Heart right ventricle (tissue), 16 donors: ENCODE measurements around the gene SIRT4. TPM values are rescaled to one million over a fixed set of nuclear protein-coding genes. Genes with fewer than 3 reads are reported as not detected.

Experiments
- ATAC-seq, 8 donors: fragments of 200-7000 bp; cut with Tn5 transposase; one replicate each; pipeline ENCODE4 v1.9.1; 2020; ENCODE audit warnings: mild to moderate bottlenecking in 8 of 8, moderate library complexity in 8 of 8, moderate number of reproducible peaks in 1 of 8
- DNase-seq, 2 donors: peaks; one replicate each; pipeline ENCODE4 v3.0.0-alpha.2; 2020
- H3K27ac ChIP-seq, 10 donors: fragments of 200-600 bp; sonication (generic) in 2 of 10; one replicate each; pipeline versions ENCODE4 v1.5.0 to v1.8.0; 2020 to 2022; ENCODE audit warnings: mild to moderate bottlenecking in 3 of 10
- H3K27me3 ChIP-seq, 7 donors: fragments of 200-600 bp; one replicate each; pipeline ENCODE4 v1.8.0; 2021 to 2022; ENCODE audit warnings: mild to moderate bottlenecking in 2 of 7
- H3K36me3 ChIP-seq, 9 donors: fragments of 200-600 bp; sonication (generic) in 1 of 9; one replicate each; pipeline versions ENCODE4 v1.5.0 to v1.8.0; 2020 to 2022; ENCODE audit warnings: mild to moderate bottlenecking in 2 of 9
- H3K4me1 ChIP-seq, 9 donors: fragments of 200-600 bp; sonication (generic) in 1 of 9; one replicate each; pipeline versions ENCODE4 v1.5.0 to v1.8.0; 2020 to 2022; ENCODE audit warnings: mild to moderate bottlenecking in 4 of 9
- H3K4me3 ChIP-seq, 10 donors: fragments of 200-600 bp; sonication (generic) in 2 of 10; one replicate each; pipeline versions ENCODE4 v1.5.0 to v1.8.0; 2020 to 2022; ENCODE audit warnings: mild to moderate bottlenecking in 7 of 10, moderate library complexity in 2 of 10
- H3K9me3 ChIP-seq, 11 donors: fragments of 200-600 bp in 10 of 11; sonication (generic) in 2 of 11; one replicate each; pipeline versions ENCODE4 v1.5.0 to v1.8.0; 2013 to 2022; ENCODE audit warnings: mild to moderate bottlenecking in 2 of 11, control low read depth in 1 of 11, moderate library complexity in 1 of 11
- WGBS, 2 donors: extraction: QIAGEN DNeasy Blood & Tissue Kit; methylation state at CpG; one replicate each; pipeline ENCODE4 v1.1.7; 2013; ENCODE audit warnings: inconsistent platforms in 1 of 2; 5-methylcytosine and 5-hydroxymethylcytosine counted together
- intact Hi-C, 10 donors: fragments of 100-400 bp; cut with DNase I; formaldehyde crosslinking; loops; one replicate each; pipeline versions ENCODE4 v1.11.1 to v1.14.2; 2022
- polyA plus RNA-seq, 2 donors: library from polyadenylated mRNA; stranded (reverse); fragments of 200-250 nt; gene quantifications; one replicate each; pipeline ENCODE4 v1.2.3, GENCODE V29; 2013
- total RNA-seq, 10 donors: library from RNA; stranded (reverse); fragmentation: NEBNext Ultra II Directional in 3 of 10; extraction: Animal tissue kit (Norgen Biotek cat#: 25700) in 3 of 10; gene quantifications; one replicate each; pipeline versions ENCODE4 v1.2.1 to v1.2.4, GENCODE V29; 2021 to 2023
- TF ChIP-seq, protein P1 (sequence below), 9 donors: fragments of 200-600 bp; sonication (generic) in 2 of 9; IDR thresholded peaks; one replicate each; pipeline versions ENCODE4 v1.5.0 to v1.8.0; 2021 to 2022; ENCODE audit warnings: antibody characterized with exemption in 9 of 9, mild to moderate bottlenecking in 5 of 9, moderate library complexity in 1 of 9
- donor health status: Arrhythmogenic right ventricular cardiomyopathy.
- donor health status: ischemic (EF 13 %, LVEDD 7.1; RV severe dilation, severe dysfunction).
- donor health status: healthy with polysubstance abuse.
- donor health status: DM: no; HTN: yes; CAD: no.
- donor health status: DM: no; HTN: no; CAD: no.
- donor health status: ischemic (EF 25% LVEDD 6.9; RV normal size, moderate dysfunction).
- donor health status: ischemic (EF 25% LVEDD 5.7; RV mildly dilated, moderate dysfunction).
- donor health status: healthy.
- donor health status: DM: yes; HTN: yes; CAD: no.
- donor health status: Ischemic cardiomyopathy.
- donor health status: ischemic (EF 35%, LVEDD 5.7; RV mildly dilated, moderate dysfunction).
- donor health status: nonischemic (EF 11% LVEDD 7.7; RV severe dilation, severe dysfunction).
- donor health status: DM: yes; HTN: yes; CAD: no.
- donor health status: PGD.
- donor health status: ischemic (EF 29% LVEDD 5.4; RV normal size, mild dysfunction).
- donor health status: nonischemic (EF 23%, LVEDD 6.1; RV moderate dilation, normal function).

SIRT4 gene
- total and polyA plus RNA-seq, 12 donors = 2.8 to 9.0 (median 4.7) TPM

DNA sequence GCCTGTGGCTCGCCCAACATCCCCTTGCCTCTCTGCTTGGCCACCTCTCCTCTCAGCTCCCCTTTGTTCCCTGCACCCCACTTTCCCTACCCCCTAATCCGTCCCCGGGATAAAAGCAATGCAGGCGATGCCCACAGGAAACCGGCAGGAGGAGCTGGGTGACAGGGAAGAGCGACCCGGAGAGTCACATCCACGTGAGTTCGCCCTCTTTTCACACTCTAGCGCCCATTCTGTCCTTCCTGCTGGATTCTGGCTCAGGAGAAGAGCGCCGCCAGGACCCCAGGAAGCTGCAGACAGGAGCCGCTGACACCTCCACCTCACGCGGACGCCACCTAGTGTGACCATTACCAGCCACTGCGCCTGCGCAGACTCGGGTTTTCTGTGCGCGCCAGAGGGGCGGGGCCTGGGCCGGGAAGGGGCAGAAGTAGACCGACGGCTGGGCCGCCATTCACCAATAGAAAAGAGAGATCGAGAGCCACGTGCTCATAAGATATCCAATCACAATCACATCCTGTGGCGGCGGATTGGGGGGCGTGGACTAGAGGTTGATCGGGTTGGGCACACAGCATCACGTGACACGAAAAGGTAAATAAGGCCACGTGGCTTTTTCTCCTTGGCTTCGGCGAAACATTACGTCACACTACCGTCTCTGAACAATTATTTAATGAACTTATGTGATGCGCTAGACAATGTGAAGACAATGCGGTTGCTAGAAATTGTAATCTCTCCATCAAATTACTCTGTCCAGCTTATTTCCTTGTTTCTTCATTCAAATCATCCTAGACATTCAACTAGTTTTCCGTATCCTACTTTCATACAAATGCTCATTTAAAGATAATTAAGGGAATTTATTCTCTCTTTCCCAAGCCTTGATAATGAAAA, 15.3 kb downstream of the SIRT4 start:
- intact Hi-C loops = loop anchor here in 1 of 10 donors (1.0 kb wide), 1 partner anchor 15 kb away; the partner anchor contains the start of gene SIRT4
- ATAC-seq (peak; percentile 99 to 100 (median 100)), DNase-seq (peak; percentile 99 to 100)
- 1 to 2% methylated on average over 42 of the region's 42 CpGs for WGBS, 2 donors
- TF ChIP-seq, protein P1, sequence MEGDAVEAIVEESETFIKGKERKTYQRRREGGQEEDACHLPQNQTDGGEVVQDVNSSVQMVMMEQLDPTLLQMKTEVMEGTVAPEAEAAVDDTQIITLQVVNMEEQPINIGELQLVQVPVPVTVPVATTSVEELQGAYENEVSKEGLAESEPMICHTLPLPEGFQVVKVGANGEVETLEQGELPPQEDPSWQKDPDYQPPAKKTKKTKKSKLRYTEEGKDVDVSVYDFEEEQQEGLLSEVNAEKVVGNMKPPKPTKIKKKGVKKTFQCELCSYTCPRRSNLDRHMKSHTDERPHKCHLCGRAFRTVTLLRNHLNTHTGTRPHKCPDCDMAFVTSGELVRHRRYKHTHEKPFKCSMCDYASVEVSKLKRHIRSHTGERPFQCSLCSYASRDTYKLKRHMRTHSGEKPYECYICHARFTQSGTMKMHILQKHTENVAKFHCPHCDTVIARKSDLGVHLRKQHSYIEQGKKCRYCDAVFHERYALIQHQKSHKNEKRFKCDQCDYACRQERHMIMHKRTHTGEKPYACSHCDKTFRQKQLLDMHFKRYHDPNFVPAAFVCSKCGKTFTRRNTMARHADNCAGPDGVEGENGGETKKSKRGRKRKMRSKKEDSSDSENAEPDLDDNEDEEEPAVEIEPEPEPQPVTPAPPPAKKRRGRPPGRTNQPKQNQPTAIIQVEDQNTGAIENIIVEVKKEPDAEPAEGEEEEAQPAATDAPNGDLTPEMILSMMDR (IDR thresholded peaks at IDR 0.05) = peak; percentile 13 to 77 (median 51)
- Histone ChIP-seq H3K4me1 (peaks cover 4 to 15% (median 8%) of the 10 kb centered on the region in 9 donors), H3K9me3 (no peaks in the 10 kb centered on the region), H3K27ac (peak overlapping the region; percentile 1 to 84 (median 82)), H3K27me3 (no peaks in the 10 kb centered on the region), H3K4me3 (peak overlapping the region; percentile 30 to 71 (median 64)), H3K36me3 (peaks cover 0 to 5% (median 0%) of the 10 kb centered on the region in 9 donors)

DNA sequence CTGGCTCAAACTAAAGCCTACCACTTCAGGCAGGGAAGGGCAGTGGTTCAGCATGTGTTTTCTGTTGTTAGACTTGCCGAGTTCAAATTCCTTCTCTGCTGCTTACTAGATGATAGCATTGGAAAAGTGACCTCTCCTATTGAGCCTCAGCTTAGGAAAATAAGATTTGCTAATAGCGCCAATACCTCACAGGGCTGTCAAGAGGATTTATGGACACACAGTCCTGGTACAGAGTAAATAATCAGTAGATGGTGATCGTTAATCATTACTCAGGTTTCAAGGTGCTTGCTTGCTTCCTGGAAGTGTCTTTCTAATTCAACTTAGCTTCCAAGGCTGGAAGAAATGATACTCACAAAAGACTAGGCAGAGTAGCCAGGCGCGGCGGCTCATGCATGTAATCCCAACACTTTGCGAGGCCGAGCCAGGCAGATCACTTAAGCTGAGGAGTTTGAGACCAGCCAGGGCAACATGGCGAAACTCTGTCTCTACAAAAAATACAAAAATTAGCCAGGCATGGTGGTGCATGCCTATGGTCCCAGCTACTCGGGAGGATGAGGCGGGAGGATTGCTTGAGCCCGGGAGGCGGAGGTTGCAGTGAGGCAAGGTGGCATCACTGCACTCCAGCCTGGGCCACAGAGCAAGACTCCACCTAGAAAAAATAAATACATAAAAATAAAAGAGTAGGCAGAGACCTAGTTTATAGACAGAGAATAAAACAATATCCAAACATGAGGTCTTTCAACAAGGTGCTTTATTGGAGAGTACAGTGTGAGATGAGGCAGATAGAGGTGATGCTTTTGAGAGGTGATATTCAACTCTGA, 19.5 kb downstream of the SIRT4 start:
- Histone ChIP-seq H3K27ac (no peak overlapping the region), H3K9me3 (no peaks in the 10 kb centered on the region), H3K27me3 (no peaks in the 10 kb centered on the region), H3K36me3 (no peaks in the 10 kb centered on the region), H3K4me3 (no peak overlapping the region), H3K4me1 (peaks cover 4 to 19% (median 5%) of the 10 kb centered on the region in 9 donors)
- ATAC-seq (no peak), DNase-seq (no peak)
- TF ChIP-seq, protein P1 (IDR thresholded peaks at IDR 0.05) = no peak
- WGBS, 2 donors = 84 to 87% methylated on average over 13 of the region's 13 CpGs
- intact Hi-C loops = no loop called here

DNA sequence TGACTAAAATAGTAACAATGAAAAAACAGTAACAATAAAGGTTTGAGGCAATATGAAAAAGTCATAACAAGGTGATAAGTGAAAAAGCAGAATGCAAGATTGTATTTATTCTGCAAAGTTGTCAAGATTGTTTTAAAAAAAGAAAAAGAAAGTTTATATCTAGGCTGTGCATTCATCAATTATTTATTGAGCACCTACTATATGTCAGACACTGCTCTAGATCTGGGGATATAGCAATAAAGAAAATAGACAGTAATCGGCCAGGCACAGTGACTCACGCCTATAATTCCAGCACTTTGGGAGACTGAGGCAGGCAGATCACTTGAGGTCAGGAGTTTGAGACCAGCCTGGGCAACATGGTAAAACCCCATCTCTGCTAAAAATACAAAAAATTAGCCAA, 21.7 kb downstream of the SIRT4 start:
- ATAC-seq (no peak), DNase-seq (no peak)
- 91 to 97% methylated on average over 2 of the region's 2 CpGs for WGBS, 2 donors
- intact Hi-C loops = no loop called here
- Histone ChIP-seq H3K27me3 (no peaks in the 10 kb centered on the region), H3K36me3 (no peaks in the 10 kb centered on the region), H3K9me3 (no peaks in the 10 kb centered on the region), H3K27ac (no peak overlapping the region), H3K4me1 (peaks cover 0 to 8% (median 0%) of the 10 kb centered on the region in 9 donors), H3K4me3 (no peak overlapping the region)
- TF ChIP-seq, protein P1 (IDR thresholded peaks at IDR 0.05) = no peak

DNA sequence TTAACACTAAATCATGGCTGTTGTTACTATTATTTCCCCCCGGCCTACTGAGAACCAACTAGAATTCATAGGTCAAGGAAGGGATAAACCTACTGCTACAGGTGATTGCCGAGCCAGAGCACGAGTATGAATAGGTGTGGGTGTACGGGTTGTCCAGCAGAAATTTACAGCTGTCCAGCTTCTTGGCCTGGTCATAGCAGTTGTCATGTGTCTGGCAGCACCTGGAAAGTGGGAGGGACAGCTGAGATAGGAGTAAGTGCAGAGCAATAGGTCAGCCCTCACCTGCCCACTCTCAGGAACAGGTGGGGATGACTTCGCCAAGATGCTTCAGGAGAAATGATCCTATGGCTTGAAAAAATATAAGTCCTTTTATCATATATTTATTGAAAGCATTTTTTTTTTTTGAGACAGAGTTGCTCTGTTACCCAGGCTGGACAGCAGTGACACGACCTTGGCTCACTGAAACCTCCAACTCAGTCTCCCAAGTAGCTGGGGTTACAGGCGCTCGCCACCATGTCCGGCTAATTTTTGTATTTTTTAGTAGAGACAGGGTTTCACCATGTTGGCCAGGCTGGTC, 22.8 kb downstream of the SIRT4 start:
- ATAC-seq (peak in 1 of 8 donors; percentile 44), DNase-seq (no peak)
- peaks cover 0 to 8% (median 0%) of the 10 kb centered on the region in 9 donors for H3K4me1 ChIP-seq
- H3K9me3 ChIP-seq = no peaks in the 10 kb centered on the region
- TF ChIP-seq, protein P1 (IDR thresholded peaks at IDR 0.05) = no peak
- no peaks in the 10 kb centered on the region for H3K36me3 ChIP-seq
- H3K4me3 ChIP-seq = no peak overlapping the region
- no peak overlapping the region for H3K27ac ChIP-seq
- H3K27me3 ChIP-seq = peaks cover 0 to 5% (median 0%) of the 10 kb centered on the region in 7 donors
- intact Hi-C loops = loop anchor here in 1 of 10 donors (5.0 kb wide), 1 partner anchor 772 kb away; no protein-coding TSS in a partner anchor
- WGBS, 2 donors = 61 to 70% methylated on average over 9 of the region's 9 CpGs
